Measurements from ENCODE around the gene INPP5A.

DNA sequence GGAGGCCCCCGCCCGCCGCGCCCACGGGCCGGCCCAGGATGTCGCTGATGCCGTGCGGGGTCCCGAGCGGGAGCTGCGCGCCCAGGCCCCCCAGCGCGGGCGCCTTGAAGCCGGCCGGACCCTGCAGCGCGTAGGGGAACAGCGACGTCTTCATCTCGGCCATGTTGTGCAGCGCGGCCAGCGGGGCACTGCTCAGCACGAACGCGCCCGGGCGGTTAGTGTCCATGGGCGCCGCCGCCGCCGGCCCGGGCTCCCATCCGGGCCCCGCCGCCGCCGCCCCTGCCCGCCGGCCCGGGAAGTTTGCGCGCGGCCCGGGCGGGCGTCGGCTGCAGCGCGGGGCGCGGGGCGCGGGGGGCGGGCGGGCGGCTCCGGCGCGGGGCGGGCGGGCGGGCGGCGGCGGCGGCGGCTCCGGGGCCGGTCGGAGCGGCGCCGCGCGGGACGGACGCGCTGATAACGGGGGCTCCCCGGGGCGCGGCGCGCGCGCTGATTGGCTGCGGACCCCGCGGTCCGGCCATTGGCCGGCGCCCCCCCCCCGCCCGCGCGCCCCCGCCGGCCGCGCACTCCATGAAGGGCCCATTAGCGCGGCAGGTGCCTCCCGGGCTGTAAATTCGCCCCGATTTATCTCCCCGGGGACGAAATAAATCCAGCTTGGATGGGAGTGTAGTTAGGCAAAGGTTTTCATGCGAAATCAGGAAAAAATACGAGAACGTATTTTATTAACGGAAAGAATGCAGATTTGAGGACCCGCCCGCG, 248.3 kb downstream of the INPP5A start, which contains the start of gene NKX6-2:
- TF ChIP-seq, protein P1, sequence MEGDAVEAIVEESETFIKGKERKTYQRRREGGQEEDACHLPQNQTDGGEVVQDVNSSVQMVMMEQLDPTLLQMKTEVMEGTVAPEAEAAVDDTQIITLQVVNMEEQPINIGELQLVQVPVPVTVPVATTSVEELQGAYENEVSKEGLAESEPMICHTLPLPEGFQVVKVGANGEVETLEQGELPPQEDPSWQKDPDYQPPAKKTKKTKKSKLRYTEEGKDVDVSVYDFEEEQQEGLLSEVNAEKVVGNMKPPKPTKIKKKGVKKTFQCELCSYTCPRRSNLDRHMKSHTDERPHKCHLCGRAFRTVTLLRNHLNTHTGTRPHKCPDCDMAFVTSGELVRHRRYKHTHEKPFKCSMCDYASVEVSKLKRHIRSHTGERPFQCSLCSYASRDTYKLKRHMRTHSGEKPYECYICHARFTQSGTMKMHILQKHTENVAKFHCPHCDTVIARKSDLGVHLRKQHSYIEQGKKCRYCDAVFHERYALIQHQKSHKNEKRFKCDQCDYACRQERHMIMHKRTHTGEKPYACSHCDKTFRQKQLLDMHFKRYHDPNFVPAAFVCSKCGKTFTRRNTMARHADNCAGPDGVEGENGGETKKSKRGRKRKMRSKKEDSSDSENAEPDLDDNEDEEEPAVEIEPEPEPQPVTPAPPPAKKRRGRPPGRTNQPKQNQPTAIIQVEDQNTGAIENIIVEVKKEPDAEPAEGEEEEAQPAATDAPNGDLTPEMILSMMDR (IDR thresholded peaks at IDR 0.05), result no peak
- TF ChIP-seq POLR2A (IDR thresholded peaks at IDR 0.05), result no peak
